H1 (cell line): Measurements from ENCODE around the gene PRR5L. TPM values are rescaled to one million over a fixed set of nuclear protein-coding genes. Genes with fewer than 3 reads are reported as not detected.

Experiments used
- CTCF ChIA-PET: fragments of 300-600 bp; sonication (Branson Sonifier 250); formaldehyde crosslinking; loops from one replicate; lab custom pipeline; 2021; ENCODE audit not compliant: partially characterized antibody; lab: Charles Lee
- POLR2A ChIA-PET: fragments of 300-600 bp; sonication (Branson Sonifier 250); formaldehyde crosslinking; loops from one replicate; lab custom pipeline; 2021; ENCODE audit warnings: inconsistent platforms; ENCODE audit not compliant: partially characterized antibody; lab: Charles Lee
- DNase-seq, 2 experiments: peaks; one replicate each; pipeline versions ENCODE4 v3.0.0 to v3.0.0-alpha.2; 2010 to 2022; ENCODE audit warnings: low spot score in 2 of 2, low read depth in 1 of 2, mixed read lengths in 1 of 2
- FAIRE-seq: peaks from 2 replicates; lab custom pipeline; 2011; peaks lifted over from hg19 to GRCh38; lab: Jason Lieb, UNC
- H2AFZ ChIP-seq: 2 replicates; pipeline ENCODE4 v1.8.1; 2012; ENCODE audit warnings: low read length, inconsistent platforms
- H2AK5ac ChIP-seq: 2 replicates; pipeline ENCODE4 v1.6.1; 2013; ENCODE audit warnings: low read depth, low read length
- H2BK120ac ChIP-seq: replicated peaks from 2 replicates; pipeline ENCODE3; 2013; ENCODE audit warnings: low read depth, low read length, inconsistent platforms
- H2BK12ac ChIP-seq: 2 replicates; pipeline ENCODE4 v1.6.1; 2013; ENCODE audit warnings: low read depth, low read length
- H2BK15ac ChIP-seq: 2 replicates; pipeline ENCODE4 v1.6.1; 2013; ENCODE audit warnings: low read length
- H2BK20ac ChIP-seq: 2 replicates; pipeline ENCODE4 v1.6.1; 2013; ENCODE audit warnings: low read length
- H2BK5ac ChIP-seq: 2 replicates; pipeline ENCODE4 v1.6.1; 2013; ENCODE audit warnings: low read depth, low read length
- H3K14ac ChIP-seq: 2 replicates; pipeline ENCODE4 v1.6.1; 2013; ENCODE audit warnings: inconsistent platforms; ENCODE audit not compliant: insufficient read length
- H3K18ac ChIP-seq: 2 replicates; pipeline ENCODE4 v1.6.1; 2013; ENCODE audit warnings: low read length; ENCODE audit errors: extremely low read depth
- H3K23ac ChIP-seq: 2 replicates; pipeline ENCODE4 v1.6.1; 2013; ENCODE audit warnings: inconsistent platforms; ENCODE audit not compliant: insufficient read length
- H3K23me2 ChIP-seq: 2 replicates; pipeline ENCODE4 v1.6.1; 2013; ENCODE audit warnings: low read depth, low read length
- H3K27ac ChIP-seq: 2 replicates; pipeline ENCODE4 v1.6.1; 2011; ENCODE audit warnings: low read depth, low read length, inconsistent platforms
- H3K27me3 ChIP-seq, 4 experiments: replicated peaks in 1 of 4; 1 replicate in 1 of 4; 2 replicates in 3 of 4; pipeline versions ENCODE4 v1.6.1 to v1.8.1; 2011 to 2013; ENCODE audit warnings: low read length in 3 of 4, mild to moderate bottlenecking in 3 of 4, inconsistent platforms in 2 of 4, mixed read lengths in 2 of 4, moderate library complexity in 1 of 4; ENCODE audit not compliant: control insufficient read depth in 3 of 4, insufficient read depth in 3 of 4; ENCODE audit errors: extremely low read depth in 1 of 4
- H3K36me3 ChIP-seq, 4 experiments: 2 replicates each; pipeline versions ENCODE4 v1.6.1 to v1.8.1; 2011 to 2013; ENCODE audit warnings: mild to moderate bottlenecking in 4 of 4, low read length in 3 of 4, moderate library complexity in 2 of 4, control low read depth in 1 of 4, inconsistent platforms in 1 of 4; ENCODE audit not compliant: insufficient read depth in 4 of 4, control insufficient read depth in 2 of 4
- H3K4ac ChIP-seq: replicated peaks from 2 replicates; pipeline ENCODE3; 2013; ENCODE audit warnings: low read length, low read depth, mixed read lengths, inconsistent platforms; ENCODE audit not compliant: insufficient read length
- H3K4me1 ChIP-seq, 4 experiments: replicated peaks in 1 of 4; 1 replicate in 1 of 4; 2 replicates in 3 of 4; pipeline versions ENCODE4 v1.6.1 to v1.8.1; 2011 to 2013; ENCODE audit warnings: low read length in 3 of 4, inconsistent platforms in 2 of 4, mixed read lengths in 1 of 4; ENCODE audit not compliant: insufficient read depth in 4 of 4, control insufficient read depth in 3 of 4
- H3K4me2 ChIP-seq, 2 experiments: 2 replicates each; pipeline versions ENCODE4 v1.6.1 to v1.8.1; 2011 to 2013; ENCODE audit warnings: low read depth in 2 of 2, low read length in 2 of 2, control low read depth in 1 of 2, inconsistent platforms in 1 of 2, mild to moderate bottlenecking in 1 of 2; ENCODE audit not compliant: insufficient read depth in 1 of 2
- H3K4me3 ChIP-seq, 4 experiments: fragments of 200-600, 300-600 bp in 1 of 4; sonication (generic), shearing (Covaris generic), sonication (Bioruptor Twin) in 1 of 4; 2 replicates each; pipeline versions ENCODE4 v1.5.1 to v1.8.1; 2011 to 2016; ENCODE audit warnings: low read length in 4 of 4, low read depth in 3 of 4, control low read depth in 2 of 4, inconsistent platforms in 2 of 4, mild to moderate bottlenecking in 2 of 4, mixed read lengths in 1 of 4, moderate library complexity in 1 of 4; ENCODE audit not compliant: insufficient read depth in 2 of 4; ENCODE audit errors: extremely low read depth in 1 of 4
- H3K56ac ChIP-seq: replicated peaks from 2 replicates; pipeline ENCODE3; 2013; ENCODE audit warnings: low read depth, mild to moderate bottlenecking, mixed read lengths, low read length, inconsistent platforms; ENCODE audit not compliant: insufficient read length
- H3K79me1 ChIP-seq: 2 replicates; pipeline ENCODE4 v1.6.1; 2013; ENCODE audit warnings: low read depth, low read length, control low read depth
- H3K79me2 ChIP-seq, 2 experiments: 2 replicates each; pipeline versions ENCODE4 v1.6.1 to v1.8.1; 2012 to 2013; ENCODE audit warnings: low read length in 2 of 2, mild to moderate bottlenecking in 2 of 2, inconsistent platforms in 1 of 2; ENCODE audit not compliant: insufficient read depth in 2 of 2, control insufficient read depth in 1 of 2
- H3K9ac ChIP-seq, 4 experiments: replicated peaks in 1 of 4; 1 replicate in 1 of 4; 2 replicates in 3 of 4; pipeline versions ENCODE4 v1.6.1 to v1.8.1; 2011 to 2013; ENCODE audit warnings: low read depth in 3 of 4, low read length in 3 of 4, control low read depth in 2 of 4, mild to moderate bottlenecking in 2 of 4, moderate library complexity in 2 of 4, inconsistent platforms in 1 of 4; ENCODE audit errors: extremely low read depth in 1 of 4
- H3K9me3 ChIP-seq, 2 experiments: 2 replicates each; pipeline versions ENCODE4 v1.6.1 to v1.8.1; 2012 to 2013; ENCODE audit warnings: mild to moderate bottlenecking in 2 of 2, moderate library complexity in 2 of 2, control low read depth in 1 of 2, inconsistent platforms in 1 of 2, low read depth in 1 of 2, low read length in 1 of 2, mixed read lengths in 1 of 2; ENCODE audit not compliant: insufficient read depth in 2 of 2
- H4K20me1 ChIP-seq, 2 experiments: replicated peaks in 1 of 2; 2 replicates each; pipeline versions ENCODE3 to v1.8.1; 2011 to 2013; ENCODE audit warnings: inconsistent platforms in 2 of 2, low read length in 2 of 2, mild to moderate bottlenecking in 1 of 2; ENCODE audit not compliant: insufficient read depth in 2 of 2, control insufficient read depth in 1 of 2
- H4K5ac ChIP-seq: 2 replicates; pipeline ENCODE4 v1.6.1; 2013; ENCODE audit warnings: low read length, low read depth, mixed read lengths, inconsistent platforms; ENCODE audit not compliant: insufficient read length
- H4K8ac ChIP-seq: 2 replicates; pipeline ENCODE4 v1.8.0; 2013; ENCODE audit warnings: mild to moderate bottlenecking, moderate library complexity, low read length, inconsistent platforms; ENCODE audit not compliant: insufficient read depth; ENCODE audit errors: extremely low read depth
- H4K91ac ChIP-seq: replicated peaks from 2 replicates; pipeline ENCODE3; 2013; ENCODE audit warnings: low read length, mixed read lengths, inconsistent platforms; ENCODE audit not compliant: insufficient read length
- BACH1 ChIP-seq: IDR thresholded peaks from 2 replicates; pipeline ENCODE4 v1.6.1; 2012; ENCODE audit warnings: low read length, improper control_type of control experiment
- CBX5 ChIP-seq: fragments of 300-800, 300-1000 bp; sonication (generic); IDR thresholded peaks from 2 replicates; pipeline ENCODE4 v1.7.1; 2016; ENCODE audit warnings: antibody characterized with exemption, low read length, low read depth
- E2F6 ChIP-seq: IDR thresholded peaks from 2 replicates; pipeline ENCODE4 v1.6.1; 2012; ENCODE audit warnings: inconsistent platforms
- FOSL1 ChIP-seq: IDR thresholded peaks from 2 replicates; pipeline ENCODE4 v1.6.1; 2011; ENCODE audit warnings: mild to moderate bottlenecking, low read depth, low read length, moderate library complexity; ENCODE audit not compliant: insufficient read depth
- JUND ChIP-seq: IDR thresholded peaks from 2 replicates; pipeline ENCODE4 v1.6.1; 2011; ENCODE audit warnings: mild to moderate bottlenecking, improper control_type of control experiment, low read length
- RXRA ChIP-seq: IDR thresholded peaks from 2 replicates; pipeline ENCODE4 v1.6.1; 2011; ENCODE audit warnings: low read depth, mild to moderate bottlenecking, low read length, moderate library complexity; ENCODE audit not compliant: insufficient read depth
- SIRT6 ChIP-seq: IDR thresholded peaks from one replicate; pipeline ENCODE4 v1.7.1; 2012; ENCODE audit warnings: low read length, inconsistent platforms
- WGBS, 2 experiments: shearing (Covaris generic) in 1 of 2; methylation state at CpG; one replicate each; pipeline versions ENCODE4 v1.1.6 to v1.1.7; 2013 to 2015; ENCODE audit warnings: low lambda C conversion rate in 2 of 2, mixed read lengths in 2 of 2, inconsistent platforms in 1 of 2, low coverage in 1 of 2, missing lambda C conversion rate in 1 of 2; ENCODE audit not compliant: insufficient replicate concordance in 2 of 2, insufficient coverage in 1 of 2, insufficient read length in 1 of 2; ENCODE audit errors: extremely low coverage in 1 of 2, missing lambda C conversion rate in 1 of 2; 5-methylcytosine and 5-hydroxymethylcytosine counted together
- polyA plus RNA-seq, 7 experiments: library from polyadenylated mRNA; depleted of rRNA in 3 of 7; stranded (reverse) in 5 of 7; unstranded in 2 of 7; fragments of >200 nt in 5 of 7; fragments of 200-250 nt in 2 of 7; gene quantifications; 1 replicate in 5 of 7; 2 replicates in 1 of 7; 4 replicates in 1 of 7; pipeline versions ENCODE4 v1.2.1 to v1.2.3, GENCODE V29; 2011 to 2013; ENCODE audit warnings: missing spikeins in 2 of 7, mixed read lengths in 2 of 7
- total RNA-seq: library from RNA; stranded (reverse); fragmentation: NEBNext Ultra II Directional; extraction: Animal tissue kit (Norgen Biotek cat#: 25700); gene quantifications from 2 replicates; pipeline ENCODE4 v1.2.1, GENCODE V29; 2021

Gene PRR5L
- total and polyA plus RNA-seq, 2 of the 8 experiments (the other 6 are each of a cell fraction or from before 2014, with no cell fraction given) = 6.6 to 10.1 TPM

DNA sequence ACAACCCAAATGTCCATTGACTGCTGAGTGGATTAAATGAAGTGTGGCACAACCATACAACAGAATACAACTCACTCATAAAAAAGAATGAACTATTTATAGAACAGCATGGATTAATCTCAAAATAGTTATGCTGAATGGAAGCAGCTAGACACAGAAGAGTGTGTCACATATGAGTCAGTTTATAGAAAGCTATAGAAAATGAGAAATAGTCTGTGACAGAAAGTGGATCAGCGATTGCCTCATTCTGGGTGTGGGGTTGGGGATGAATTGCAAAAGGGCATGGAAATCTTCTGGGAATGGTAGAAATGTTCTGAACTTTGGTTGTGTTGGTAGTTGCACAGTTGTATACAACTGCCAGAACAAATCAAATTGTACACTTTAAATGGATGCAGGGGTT is 37.4 kb downstream of the PRR5L start:
- DNase-seq = no peak

More for the DNA sequence above, 37.4 kb downstream of the PRR5L start:
- Histone ChIP-seq H3K18ac (no peak overlapping the region), H3K14ac (no peak overlapping the region), H2AFZ (no peak overlapping the region), H3K9me3 (no peaks in the 10 kb centered on the region), H3K4me2 (no peak overlapping the region), H2BK12ac (no peak overlapping the region), H2AK5ac (no peak overlapping the region), H2BK15ac (no peak overlapping the region), H3K36me3 (no peaks in the 10 kb centered on the region), H3K4me1 (no peaks in the 10 kb centered on the region), H3K9ac (no peak overlapping the region), H3K56ac (no peak overlapping the region), H3K27ac (no peak overlapping the region), H3K23ac (no peak overlapping the region), H4K91ac (no peak overlapping the region), H4K5ac (no peak overlapping the region), H3K27me3 (no peaks in the 10 kb centered on the region), H4K20me1 (no peaks in the 10 kb centered on the region), H3K79me2 (no peaks in the 10 kb centered on the region), H3K4ac (no peak overlapping the region), H3K23me2 (no peaks in the 10 kb centered on the region), H3K79me1 (no peaks in the 10 kb centered on the region), H2BK5ac (no peak overlapping the region), H4K8ac (no peak overlapping the region), H3K4me3 (no peak overlapping the region), H2BK20ac (no peak overlapping the region), H2BK120ac (no peak overlapping the region)
- no peak for FAIRE-seq
- WGBS, 2 experiments = 60% methylated on average over 1 of the region's 1 CpG; no CpG with 5 or more reads in 1 of the 2 experiments
- ChIA-PET CTCF (interaction anchor here (0.9 to 2.2 kb wide), 4 partner anchors 9 to 146 kb away, joined by 3 to 6 read pairs (median 5); no protein-coding TSS in a partner anchor), POLR2A (interaction anchor here (0.6 kb wide), 1 partner anchor 9 kb away, joined by 4 read pairs; no protein-coding TSS in a partner anchor)
- TF ChIP-seq SIRT6 (no peak), JUND (no peak), FOSL1 (no peak), BACH1 (no peak), CBX5 (no peak), RXRA (no peak), E2F6 (no peak)
